Measurements from ENCODE around the gene USP16.

Gene USP16

GRCh38 chr21:29033301-29033700 is 8.8 kb downstream of the USP16 start:
- DNase-seq = no peak

GRCh38 chr21:29033871-29034270 is 9.4 kb downstream of the USP16 start:
- no peak for DNase-seq

- no peak for DNase-seq
Observed at GRCh38 chr21:29034678-29035077, 10.2 kb downstream of the USP16 start.

GRCh38 chr21:29052224-29052623 is 27.8 kb downstream of the USP16 start:
- DNase-seq = no peak

GRCh38 chr21:29053011-29053553 is 28.6 kb downstream of the USP16 start:
- DNase-seq = no peak

GRCh38 chr21:29053656-29054055 is 29.2 kb downstream of the USP16 start:
- DNase-seq = no peak

- DNase-seq = no peak
Observed at GRCh38 chr21:29055080-29055479, 30.6 kb downstream of the USP16 start.

GRCh38 chr21:29056005-29056404 is 31.5 kb downstream of the USP16 start:
- DNase-seq = no peak

GRCh38 chr21:29056538-29057050 is 32.1 kb downstream of the USP16 start:
- no peak for DNase-seq

- DNase-seq = no peak
Observed at GRCh38 chr21:29064850-29065481, 40.5 kb downstream of the USP16 start.

GRCh38 chr21:29072873-29073221 is 48.4 kb downstream of the USP16 start:
- no peak for DNase-seq

GRCh38 chr21:29073222-29074006 is 48.9 kb downstream of the USP16 start, which contains the start of gene CCT8:
TSS of gene CCT8 (minus strand) at chr21:29073648. CDS start at chr21:29073590, 58 bp downstream.
- peak; percentile 66 to 99 (median 97) for DNase-seq

- no peak for DNase-seq
Observed at GRCh38 chr21:29074007-29074376, 49.5 kb downstream of the USP16 start.

GRCh38 chr21:29074783-29075182 is 50.3 kb downstream of the USP16 start:
- no peak for DNase-seq

GRCh38 chr21:29075706-29076466 is 51.4 kb downstream of the USP16 start:
- DNase-seq = no peak

- DNase-seq = peak in 29 of 56 donors; percentile 3 to 77 (median 33)
Observed at GRCh38 chr21:29076731-29077640, 52.5 kb downstream of the USP16 start.

GRCh38 chr21:29077651-29078090 is 53.2 kb downstream of the USP16 start:
- DNase-seq = peak in 1 of 56 donors; percentile 17

- peak in 22 of 56 donors; percentile 4 to 59 (median 17) for DNase-seq
Observed at GRCh38 chr21:29078869-29079767, 54.6 kb downstream of the USP16 start.

GRCh38 chr21:29080454-29080941 is 56.0 kb downstream of the USP16 start:
- no peak for DNase-seq
